Panc1 (cell line): ENCODE results near the gene ZNF441. TPM values are rescaled to one million over a fixed set of nuclear protein-coding genes. Genes with fewer than 3 reads are reported as not detected.

Experiments used
- ATAC-seq: fragments of 200-7000 bp; cut with Tn5 transposase; 2 replicates; pipeline ENCODE4 v1.9.1; 2020; ENCODE audit warnings: mild to moderate bottlenecking, moderate library complexity
- BruUV-seq: library from RNA; stranded (reverse); fragments of 400-500 nt; replicated peaks from 2 replicates; lab custom pipeline; 2021; lab: Mats Ljungman, UMichigan
- CTCF ChIA-PET: fragments of 300-600 bp; sonication (Branson Sonifier 250); formaldehyde crosslinking; loops from one replicate; lab custom pipeline; 2022; ENCODE audit warnings: antibody characterized with exemption; lab: Charles Lee
- POLR2A ChIA-PET: fragments of 300-600 bp; sonication (Branson Sonifier 250); formaldehyde crosslinking; loops from one replicate; lab custom pipeline; 2022; ENCODE audit warnings: antibody characterized with exemption; lab: Charles Lee
- DNase-seq: peaks from one replicate; pipeline ENCODE4 v3.0.0-alpha.2; 2010; ENCODE audit warnings: low read depth, low spot score
- H3K27ac ChIP-seq: 2 replicates; pipeline ENCODE4 v1.5.1; 2011; ENCODE audit warnings: mild to moderate bottlenecking, low read length, inconsistent platforms
- H3K27me3 ChIP-seq: fragments of 200-500 bp; sonication (Bioruptor generic); 2 replicates; pipeline ENCODE4 v1.6.0; 2014; ENCODE audit warnings: low read length, inconsistent platforms; ENCODE audit not compliant: control insufficient read depth, insufficient read depth
- H3K36me3 ChIP-seq: fragments of 200-500 bp; sonication (Bioruptor generic); 2 replicates; pipeline ENCODE4 v1.5.1; 2014; ENCODE audit warnings: inconsistent platforms, mild to moderate bottlenecking, low read length, moderate library complexity; ENCODE audit not compliant: control insufficient read depth, insufficient read depth
- H3K4me1 ChIP-seq: 2 replicates; pipeline ENCODE4 v1.5.1; 2011; ENCODE audit warnings: inconsistent platforms, mild to moderate bottlenecking, low read length, moderate library complexity; ENCODE audit not compliant: control insufficient read depth, insufficient read depth
- H3K4me3 ChIP-seq, 2 experiments: 2 replicates each; pipeline ENCODE4 v1.5.1; 2011 to 2012; ENCODE audit warnings: low read depth in 2 of 2, low read length in 2 of 2, mild to moderate bottlenecking in 2 of 2, inconsistent platforms in 1 of 2, moderate library complexity in 1 of 2
- H3K9me3 ChIP-seq: fragments of 200-500 bp; sonication (Bioruptor generic); 2 replicates; pipeline ENCODE4 v1.5.1; 2014; ENCODE audit warnings: low read depth, mild to moderate bottlenecking, inconsistent platforms, low read length, moderate library complexity; ENCODE audit not compliant: control insufficient read depth, insufficient read depth
- CTCF ChIP-seq: fragments of 450-650 bp; IDR thresholded peaks from 2 replicates; pipeline ENCODE4 v1.5.1; 2017; ENCODE audit warnings: mild to moderate bottlenecking
- POLR2AphosphoS5 ChIP-seq: IDR thresholded peaks from 2 replicates; pipeline ENCODE4 v1.6.1; 2012; ENCODE audit warnings: mild to moderate bottlenecking, low read depth, low read length, moderate library complexity
- REST ChIP-seq, 2 experiments: IDR thresholded peaks; 2 replicates each; pipeline ENCODE4 v1.6.1; 2011 to 2012; ENCODE audit warnings: low read depth in 2 of 2, control low read depth in 1 of 2, low read length in 1 of 2, mild to moderate bottlenecking in 1 of 2, moderate library complexity in 1 of 2; ENCODE audit not compliant: insufficient read depth in 1 of 2
- SIN3A ChIP-seq: IDR thresholded peaks from 2 replicates; pipeline ENCODE4 v1.6.1; 2012; ENCODE audit warnings: low read depth, mild to moderate bottlenecking, low read length, moderate library complexity, borderline replicate concordance; ENCODE audit not compliant: insufficient read depth
- TCF7L2 ChIP-seq: IDR thresholded peaks from 2 replicates; pipeline ENCODE4 v1.6.1; 2011; ENCODE audit warnings: mild to moderate bottlenecking, low read depth, low read length, inconsistent platforms
- in situ Hi-C: cut with HindIII; loops from 2 replicates; pipeline ENCODE4 v1.10.0; 2016; ENCODE audit warnings: low sequenced_read_pairs, low pct_unique_long_range_greater_than_20kb
- intact Hi-C: fragments of 100-400 bp; cut with micrococcal nuclease; formaldehyde crosslinking; loops from one replicate; pipeline ENCODE4 v1.10.0; 2022; ENCODE audit not compliant: unreplicated experiment
- total RNA-seq: library from RNA; stranded (reverse); gene quantifications from one replicate; pipeline ENCODE4 v1.2.1, GENCODE V29; 2021; ENCODE audit not compliant: unreplicated experiment

The ZNF441 gene
- total RNA-seq, 1 experiment from 2014 or later, result 2.8 TPM

GRCh38 chr19:11745869-11746268 lies 20.9 kb upstream of the ZNF441 start:
- ATAC-seq (no peak), DNase-seq (no peak)
- H3K27me3 ChIP-seq, result no peaks in the 10 kb centered on the region
- H3K9me3 ChIP-seq, result no peaks in the 10 kb centered on the region
- BruUV-seq, result no TSS peak
- POLR2A ChIA-PET, result interaction anchor here (0.7 kb wide), 1 partner anchor 40 kb away, joined by 6 read pairs; no protein-coding TSS in a partner anchor
- TF ChIP-seq TCF7L2 (no peak), SIN3A (no peak), POLR2AphosphoS5 (no peak), REST (IDR thresholded peaks at IDR 0.05; ENCODE audit: insufficient read depth in 1 of 2, low read depth in 2 of 2, low read length in 1 of 2) (no peak), CTCF (no peak)
- intact Hi-C loops, result no loop called here
- no peaks in the 10 kb centered on the region for H3K4me1 ChIP-seq
- CTCF ChIA-PET, result no interaction called here
- no peak overlapping the region for H3K4me3 ChIP-seq
- in situ Hi-C loops, result no loop called here
- H3K36me3 ChIP-seq, result no peaks in the 10 kb centered on the region
- H3K27ac ChIP-seq, result no peak overlapping the region

- Histone ChIP-seq H3K4me1 (no peaks in the 10 kb centered on the region), H3K9me3 (no peaks in the 10 kb centered on the region; the same call in 1 of the 2 replicates), H3K36me3 (no peaks in the 10 kb centered on the region), H3K27me3 (no peaks in the 10 kb centered on the region), H3K4me3 (no peak overlapping the region), H3K27ac (no peak overlapping the region)
- ChIA-PET POLR2A (no interaction called here), CTCF (no interaction called here)
- in situ Hi-C loops (no loop called here), intact Hi-C loops (no loop called here)
- no peak for ATAC-seq
- BruUV-seq, result no TSS peak
- no peak for TF ChIP-seq SIN3A
- TF ChIP-seq REST (IDR thresholded peaks at IDR 0.05; ENCODE audit: insufficient read depth in 1 of 2, low read depth in 2 of 2, low read length in 1 of 2), result no peak
- no peak for TF ChIP-seq CTCF
- TF ChIP-seq TCF7L2, result no peak
- TF ChIP-seq POLR2AphosphoS5, result no peak
- DNase-seq, result no peak
Observed at GRCh38 chr19:11747277-11747676, 19.5 kb upstream of the ZNF441 start.
